ENCODE measurements around the gene MAP2K5. TPM values are rescaled to one million over a fixed set of nuclear protein-coding genes. Genes with fewer than 3 reads are reported as not detected.

Gene MAP2K5
- total RNA-seq, 1 donor from 2014 or later = 1.1 TPM

DNA sequence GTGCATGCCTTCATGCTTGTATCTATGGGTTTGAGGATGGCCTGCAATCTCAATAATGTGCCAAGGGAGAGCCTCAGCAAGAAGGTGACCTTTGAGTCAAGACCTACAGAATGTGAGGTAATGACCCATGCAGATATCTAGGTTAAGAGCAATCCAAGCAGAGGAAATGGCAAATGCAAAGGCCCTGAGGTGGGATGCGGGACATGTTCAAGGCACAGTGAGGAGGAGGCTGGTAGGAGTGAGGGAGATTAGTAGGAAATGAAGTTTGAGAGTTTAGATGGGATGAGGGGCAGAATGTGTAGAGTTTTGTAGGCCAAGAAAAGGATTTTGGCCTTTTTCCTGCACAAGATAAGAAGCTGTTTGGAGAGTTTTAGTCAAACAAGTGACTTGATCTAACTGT is 4.7 kb upstream of the MAP2K5 start:
- H3K4me3 ChIP-seq = no peak overlapping the region
- no peak for DNase-seq (ENCODE audit: low spot score in 2 of 2)
- no peaks in the 10 kb centered on the region for H3K4me1 ChIP-seq
- H3K27ac ChIP-seq = no peak overlapping the region
- no peaks in the 10 kb centered on the region for H3K9me3 ChIP-seq
- no peaks in the 10 kb centered on the region for H3K27me3 ChIP-seq
- TF ChIP-seq, protein P1, sequence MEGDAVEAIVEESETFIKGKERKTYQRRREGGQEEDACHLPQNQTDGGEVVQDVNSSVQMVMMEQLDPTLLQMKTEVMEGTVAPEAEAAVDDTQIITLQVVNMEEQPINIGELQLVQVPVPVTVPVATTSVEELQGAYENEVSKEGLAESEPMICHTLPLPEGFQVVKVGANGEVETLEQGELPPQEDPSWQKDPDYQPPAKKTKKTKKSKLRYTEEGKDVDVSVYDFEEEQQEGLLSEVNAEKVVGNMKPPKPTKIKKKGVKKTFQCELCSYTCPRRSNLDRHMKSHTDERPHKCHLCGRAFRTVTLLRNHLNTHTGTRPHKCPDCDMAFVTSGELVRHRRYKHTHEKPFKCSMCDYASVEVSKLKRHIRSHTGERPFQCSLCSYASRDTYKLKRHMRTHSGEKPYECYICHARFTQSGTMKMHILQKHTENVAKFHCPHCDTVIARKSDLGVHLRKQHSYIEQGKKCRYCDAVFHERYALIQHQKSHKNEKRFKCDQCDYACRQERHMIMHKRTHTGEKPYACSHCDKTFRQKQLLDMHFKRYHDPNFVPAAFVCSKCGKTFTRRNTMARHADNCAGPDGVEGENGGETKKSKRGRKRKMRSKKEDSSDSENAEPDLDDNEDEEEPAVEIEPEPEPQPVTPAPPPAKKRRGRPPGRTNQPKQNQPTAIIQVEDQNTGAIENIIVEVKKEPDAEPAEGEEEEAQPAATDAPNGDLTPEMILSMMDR (IDR thresholded peaks at IDR 0.05) = no peak
- intact Hi-C loops (cut with DNase I) = no loop called here
- H3K36me3 ChIP-seq = no peaks in the 10 kb centered on the region

DNA sequence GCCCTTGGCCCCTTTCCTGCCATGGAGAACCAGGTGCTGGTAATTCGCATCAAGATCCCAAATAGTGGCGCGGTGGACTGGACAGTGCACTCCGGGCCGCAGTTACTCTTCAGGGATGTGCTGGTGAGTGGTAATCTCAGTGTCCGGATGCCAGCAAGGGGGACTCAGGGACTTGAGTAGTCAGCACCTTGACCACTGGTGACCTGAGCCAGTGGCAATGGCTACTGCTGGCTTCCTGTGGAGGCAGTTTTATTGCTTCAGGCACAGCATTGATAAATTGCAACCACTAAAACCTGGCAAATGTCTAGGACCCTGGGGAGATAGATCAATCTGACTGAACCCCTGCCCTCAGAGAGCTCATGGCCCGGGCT is 830 bp downstream of the MAP2K5 start:
- H3K27me3 ChIP-seq = no peaks in the 10 kb centered on the region
- peaks cover 0 to 10% of the 10 kb centered on the region in 2 donors for H3K4me1 ChIP-seq
- no peak for DNase-seq (ENCODE audit: low spot score in 2 of 2)
- TF ChIP-seq, protein P1 (IDR thresholded peaks at IDR 0.05) = no peak
- no peaks in the 10 kb centered on the region for H3K36me3 ChIP-seq
- H3K9me3 ChIP-seq = no peaks in the 10 kb centered on the region
- H3K27ac ChIP-seq = peak overlapping the region; percentile 81 to 84
- intact Hi-C loops (cut with DNase I) = loop anchor here (5.0 kb wide), 1 partner anchor 684 kb away; the partner anchor contains the start of gene CLN6
- peak overlapping the region; percentile 96 for H3K4me3 ChIP-seq

DNA sequence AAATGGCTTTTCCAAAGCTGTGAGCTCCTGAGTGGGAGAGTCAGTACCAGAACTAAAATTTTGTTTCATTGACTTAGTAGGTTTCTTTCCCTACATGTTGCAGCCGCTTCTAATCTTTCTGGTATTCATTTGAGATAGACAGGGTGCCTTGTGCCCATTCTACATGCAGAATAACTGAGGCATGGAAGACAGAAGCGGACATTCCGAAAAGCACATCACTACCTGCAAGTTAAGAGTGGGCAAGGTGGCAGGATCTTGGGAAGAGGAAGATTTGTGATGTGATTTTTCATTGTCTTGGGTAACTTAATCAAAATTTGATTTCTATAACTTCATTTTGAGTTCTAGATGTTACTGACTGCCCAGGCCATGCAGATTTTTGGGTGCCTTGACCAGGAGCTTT is 2.0 kb downstream of the MAP2K5 start:
- Histone ChIP-seq H3K4me1 (peaks cover 0 to 15% of the 10 kb centered on the region in 2 donors), H3K4me3 (no peak overlapping the region)

DNA sequence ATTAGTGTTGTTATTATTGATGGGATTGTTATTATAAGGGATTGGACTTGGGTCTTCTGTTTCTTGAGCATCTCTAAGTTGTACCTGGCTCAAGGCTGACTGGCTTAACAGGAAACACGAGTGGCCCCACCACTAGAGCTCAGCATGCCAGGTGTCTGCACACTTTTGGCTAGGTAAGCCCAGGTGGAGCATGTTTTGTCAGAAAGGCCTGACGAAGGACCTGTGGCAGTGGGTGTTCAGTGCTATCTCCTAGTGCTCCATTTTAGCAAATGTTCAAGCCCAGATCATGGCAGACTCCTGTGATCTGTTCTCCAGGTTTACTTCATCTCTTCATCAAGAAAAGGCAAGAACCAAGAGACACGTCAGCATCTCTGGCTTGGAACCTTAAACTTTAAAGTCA is 3.4 kb downstream of the MAP2K5 start:
- H3K27ac ChIP-seq = no peak overlapping the region
- no peak overlapping the region for H3K4me3 ChIP-seq
- H3K9me3 ChIP-seq = no peaks in the 10 kb centered on the region
- DNase-seq (ENCODE audit: low spot score in 2 of 2) = no peak
- peaks cover 0 to 5% of the 10 kb centered on the region in 2 donors for H3K36me3 ChIP-seq
- TF ChIP-seq, protein P1 (IDR thresholded peaks at IDR 0.05) = no peak
- intact Hi-C loops (cut with DNase I) = no loop called here
- H3K4me1 ChIP-seq = peaks cover 0 to 15% of the 10 kb centered on the region in 2 donors
- H3K27me3 ChIP-seq = no peaks in the 10 kb centered on the region

More for the DNA sequence above, 2.0 kb downstream of the MAP2K5 start:
- H3K36me3 ChIP-seq = no peaks in the 10 kb centered on the region
- H3K9me3 ChIP-seq = no peaks in the 10 kb centered on the region
- no peak overlapping the region for H3K27ac ChIP-seq
- TF ChIP-seq, protein P1 (IDR thresholded peaks at IDR 0.05) = no peak
- no peak for DNase-seq (ENCODE audit: low spot score in 2 of 2)
- intact Hi-C loops (cut with DNase I) = loop anchor here (5.0 kb wide), 1 partner anchor 683 kb away; the partner anchor contains the start of gene CLN6
- H3K27me3 ChIP-seq = no peaks in the 10 kb centered on the region

DNA sequence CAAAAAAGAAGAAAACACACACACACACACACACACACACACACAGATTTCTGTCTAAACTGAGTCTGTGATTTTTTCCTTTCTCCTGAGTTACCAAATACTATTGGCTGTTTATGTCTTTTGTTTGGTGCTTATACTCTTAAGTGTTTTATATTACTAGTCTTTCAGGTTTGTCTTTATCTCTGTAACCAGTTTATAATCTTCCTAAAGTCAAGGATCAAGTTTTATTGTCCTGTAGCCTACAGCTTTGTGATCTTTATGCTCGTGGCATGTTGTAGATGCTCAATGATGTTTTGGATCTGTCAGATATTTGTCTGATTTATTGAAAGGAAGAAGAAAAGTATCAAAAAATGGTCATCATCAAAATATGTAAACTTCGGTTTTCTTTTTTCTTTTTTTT is 4.6 kb downstream of the MAP2K5 start:
- Histone ChIP-seq H3K36me3 (peaks cover 4 to 11% of the 10 kb centered on the region in 2 donors), H3K27ac (no peak overlapping the region), H3K9me3 (no peaks in the 10 kb centered on the region), H3K4me3 (no peak overlapping the region), H3K4me1 (peaks cover 0 to 15% of the 10 kb centered on the region in 2 donors), H3K27me3 (no peaks in the 10 kb centered on the region)
- intact Hi-C loops (cut with DNase I) = no loop called here
- TF ChIP-seq, protein P1 (IDR thresholded peaks at IDR 0.05) = no peak
- no peak for DNase-seq (ENCODE audit: low spot score in 2 of 2)

DNA sequence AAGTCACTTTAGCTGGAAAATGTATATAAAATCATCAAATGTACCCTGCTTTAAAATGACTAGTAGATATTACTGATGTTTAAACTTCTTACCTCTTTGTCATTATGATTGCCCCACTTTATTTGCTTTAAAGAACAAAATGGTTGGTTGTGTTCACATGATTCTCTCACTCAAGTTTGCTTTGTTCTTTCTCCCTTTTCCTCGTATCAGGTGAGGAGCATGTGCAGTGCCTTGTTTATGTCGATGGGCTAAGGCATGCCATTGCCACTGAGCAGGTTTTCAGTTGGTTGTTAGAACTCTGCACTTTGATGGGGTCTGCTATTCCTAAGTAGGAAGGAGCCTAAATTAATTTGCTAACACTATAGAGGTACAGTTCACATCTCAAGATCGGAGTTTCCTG is 5.3 kb downstream of the MAP2K5 start:
- intact Hi-C loops (cut with DNase I) = no loop called here
- Histone ChIP-seq H3K36me3 (peaks cover 4 to 18% of the 10 kb centered on the region in 2 donors), H3K4me3 (no peak overlapping the region), H3K9me3 (no peaks in the 10 kb centered on the region), H3K27me3 (no peaks in the 10 kb centered on the region), H3K4me1 (peaks cover 0 to 15% of the 10 kb centered on the region in 2 donors), H3K27ac (no peak overlapping the region)
- TF ChIP-seq, protein P1 (IDR thresholded peaks at IDR 0.05) = no peak
- DNase-seq (ENCODE audit: low spot score in 2 of 2) = no peak

Measured in ascending aorta (tissue), 2 donors.